GM23338 (cell line): ENCODE results near the gene TOX2.

Experiments
- CTCF ChIP-seq, 2 experiments: fragments of 200-600 bp in 1 of 2; sonication (generic) in 1 of 2; conservative IDR thresholded peaks; 2 replicates each; pipeline versions ENCODE4 v1.5.1 to v1.6.1; 2016 to 2017; ENCODE audit warnings: antibody characterized with exemption in 2 of 2, low read depth in 2 of 2, mild to moderate bottlenecking in 2 of 2, moderate library complexity in 1 of 2
- EZH2 ChIP-seq: fragments of 200-600 bp; sonication (generic); IDR thresholded peaks from one replicate; pipeline ENCODE4 v1.8.0; 2017; ENCODE audit warnings: antibody characterized with exemption, mild to moderate bottlenecking, low read depth; ENCODE audit not compliant: unreplicated experiment
- POLR2AphosphoS5 ChIP-seq: IDR thresholded peaks from 2 replicates; pipeline ENCODE4 v1.6.1; 2016; ENCODE audit warnings: antibody characterized with exemption, low read depth

- TF ChIP-seq POLR2AphosphoS5 (no peak), CTCF (conservative IDR thresholded peaks at IDR 0.05; ENCODE audit: low read depth in 2 of 2) (no peak), EZH2 (no peak)
Measured at GRCh38 chr20:43983904-43984361, 69.3 kb downstream of the TOX2 start.
